ENCODE results near the gene KLHL41.
"Not testable (repeated sequence)": the region's sequence is repeated elsewhere in the genome, so short reads cannot be mapped to it uniquely, and the experiment has no call there.

Gene KLHL41

DNA sequence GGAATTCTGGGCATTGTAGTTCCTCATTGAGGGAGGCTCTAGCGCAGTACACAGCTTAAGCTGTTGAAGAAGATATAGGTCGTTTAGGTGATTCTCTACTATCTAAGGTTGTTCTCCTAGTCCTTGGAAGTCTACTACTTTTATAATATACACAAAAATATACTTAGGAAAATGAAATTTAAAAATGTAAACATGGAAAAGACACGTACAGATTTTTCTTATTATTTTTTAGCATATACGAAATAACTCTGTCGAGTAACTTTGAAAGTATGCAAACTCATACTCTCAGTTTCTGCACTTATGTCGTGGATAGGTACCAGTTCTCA lies 64.4 kb downstream of the KLHL41 start:
- FAIRE-seq = no peak

DNA sequence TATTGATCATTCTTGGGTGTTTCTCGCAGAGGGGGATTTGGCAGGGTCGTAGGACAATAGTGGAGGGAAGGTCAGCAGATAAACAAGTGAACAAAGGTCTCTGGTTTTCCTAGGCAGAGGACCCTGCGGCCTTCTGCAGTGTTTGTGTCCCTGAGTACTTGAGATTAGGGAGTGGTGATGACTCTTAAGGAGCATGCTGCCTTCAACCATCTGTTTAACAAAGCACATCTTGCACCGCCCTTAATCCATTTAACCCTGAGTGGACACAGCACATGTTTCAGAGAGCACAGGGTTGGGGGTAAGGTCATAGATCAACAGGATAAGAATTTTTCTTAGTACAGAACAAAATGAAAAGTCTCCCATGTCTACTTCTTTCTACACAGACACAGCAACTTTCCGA lies 65.0 kb downstream of the KLHL41 start:
- FAIRE-seq = not testable (repeated sequence)

DNA sequence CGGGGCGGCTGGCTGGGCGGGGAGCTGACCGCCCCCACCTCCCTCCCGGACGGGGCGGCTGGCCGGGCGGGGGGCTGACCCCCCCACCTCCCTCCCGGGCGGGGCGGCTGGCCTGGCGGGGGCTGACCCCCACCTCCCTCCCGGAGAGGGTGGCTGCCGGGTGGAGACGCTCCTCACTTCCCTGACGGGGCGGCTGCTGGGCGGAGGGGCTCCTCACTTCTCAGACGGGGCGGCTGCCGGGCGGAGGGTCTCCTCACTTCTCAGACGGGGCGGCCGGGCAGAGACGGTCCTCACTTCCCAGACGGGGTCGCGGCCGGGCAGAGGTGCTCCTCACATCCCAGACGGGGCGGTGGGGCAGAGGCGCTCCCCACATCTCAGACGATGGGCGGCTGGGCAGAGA lies 65.8 kb downstream of the KLHL41 start:
- not testable (repeated sequence) for FAIRE-seq

All from A204.1 (cell line).